ENCODE data around the gene C5.

GRCh38 chr9:121026768-121027167, 23.3 kb downstream of the C5 start:
- TF ChIP-seq, protein P1, sequence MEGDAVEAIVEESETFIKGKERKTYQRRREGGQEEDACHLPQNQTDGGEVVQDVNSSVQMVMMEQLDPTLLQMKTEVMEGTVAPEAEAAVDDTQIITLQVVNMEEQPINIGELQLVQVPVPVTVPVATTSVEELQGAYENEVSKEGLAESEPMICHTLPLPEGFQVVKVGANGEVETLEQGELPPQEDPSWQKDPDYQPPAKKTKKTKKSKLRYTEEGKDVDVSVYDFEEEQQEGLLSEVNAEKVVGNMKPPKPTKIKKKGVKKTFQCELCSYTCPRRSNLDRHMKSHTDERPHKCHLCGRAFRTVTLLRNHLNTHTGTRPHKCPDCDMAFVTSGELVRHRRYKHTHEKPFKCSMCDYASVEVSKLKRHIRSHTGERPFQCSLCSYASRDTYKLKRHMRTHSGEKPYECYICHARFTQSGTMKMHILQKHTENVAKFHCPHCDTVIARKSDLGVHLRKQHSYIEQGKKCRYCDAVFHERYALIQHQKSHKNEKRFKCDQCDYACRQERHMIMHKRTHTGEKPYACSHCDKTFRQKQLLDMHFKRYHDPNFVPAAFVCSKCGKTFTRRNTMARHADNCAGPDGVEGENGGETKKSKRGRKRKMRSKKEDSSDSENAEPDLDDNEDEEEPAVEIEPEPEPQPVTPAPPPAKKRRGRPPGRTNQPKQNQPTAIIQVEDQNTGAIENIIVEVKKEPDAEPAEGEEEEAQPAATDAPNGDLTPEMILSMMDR (IDR thresholded peaks at IDR 0.05; ENCODE audit: insufficient read depth, low read length, poor library complexity, severe bottlenecking): no peak
- TF ChIP-seq EZH2phosphoT487 (conservative IDR thresholded peaks at IDR 0.05; ENCODE audit: low read length): no peak

Data from SU-DHL-6 (cell line).